Small intestine (tissue), 7 donors: ENCODE results near the gene CACNB4. TPM values are rescaled to one million over a fixed set of nuclear protein-coding genes. Genes with fewer than 3 reads are reported as not detected.

Source experiments
- DNase-seq, 2 donors: peaks; one replicate each; pipeline versions ENCODE4 v3.0.0 to v3.0.0-alpha.2; 2013
- FAIRE-seq: peaks from 2 replicates; lab custom pipeline; 2012; peaks lifted over from hg19 to GRCh38; lab: Jason Lieb, UNC
- H3K27ac ChIP-seq, 3 donors: one replicate each; pipeline ENCODE4 v1.5.1; 2013; ENCODE audit warnings: low read length in 2 of 3, mild to moderate bottlenecking in 2 of 3, control low read depth in 1 of 3, inconsistent platforms in 1 of 3, low read depth in 1 of 3, moderate library complexity in 1 of 3
- H3K27me3 ChIP-seq, 3 donors: one replicate each; pipeline ENCODE4 v1.6.1; 2013; ENCODE audit warnings: low read length in 3 of 3, inconsistent platforms in 1 of 3; ENCODE audit not compliant: control insufficient read depth in 3 of 3, insufficient read depth in 3 of 3
- H3K36me3 ChIP-seq, 3 donors: one replicate each; pipeline ENCODE4 v1.6.1; 2013; ENCODE audit warnings: low read length in 3 of 3, inconsistent platforms in 1 of 3, low read depth in 1 of 3, mild to moderate bottlenecking in 1 of 3, moderate library complexity in 1 of 3; ENCODE audit not compliant: control insufficient read depth in 3 of 3, insufficient read depth in 2 of 3
- H3K4me1 ChIP-seq, 3 donors: one replicate each; pipeline ENCODE4 v1.6.1; 2013; ENCODE audit warnings: low read length in 2 of 3, inconsistent platforms in 1 of 3, low read depth in 1 of 3, mild to moderate bottlenecking in 1 of 3, moderate library complexity in 1 of 3; ENCODE audit not compliant: control insufficient read depth in 3 of 3, insufficient read depth in 2 of 3
- H3K4me3 ChIP-seq, 3 donors: one replicate each; pipeline ENCODE4 v1.5.1; 2013; ENCODE audit warnings: low read length in 3 of 3, control low read depth in 1 of 3, inconsistent platforms in 1 of 3, low read depth in 1 of 3, mild to moderate bottlenecking in 1 of 3, moderate library complexity in 1 of 3
- H3K9me3 ChIP-seq, 2 donors: one replicate each; pipeline ENCODE4 v1.6.1; 2013; ENCODE audit warnings: low read depth in 1 of 2, low read length in 1 of 2; ENCODE audit not compliant: control insufficient read depth in 2 of 2, insufficient read depth in 1 of 2
- WGBS, 3 donors: extraction: QIAGEN DNeasy Blood & Tissue Kit; methylation state at CpG; one replicate each; pipeline ENCODE4 v1.1.7; 2013; 5-methylcytosine and 5-hydroxymethylcytosine counted together
- polyA plus RNA-seq, 4 donors: library from polyadenylated mRNA; stranded (reverse) in 3 of 4; unstranded in 1 of 4; fragments of 200-250 nt in 3 of 4; fragments of 120-200 nt in 1 of 4; gene quantifications; one replicate each; pipeline versions ENCODE4 v1.2.1 to v1.2.3, GENCODE V29; 2013
- donor health status: healthy with polysubstance abuse.
- donor health status: control.
- donor health status: control.
- donor health status: Bipolar disorder and iron deficiency.
- donor health status: healthy.

CACNB4 gene
- polyA plus RNA-seq, 4 donors = 0.27 to 1.3 (median 0.27) TPM; not detected in 1

GRCh38 chr2:152046940-152047339 lies 51.9 kb downstream of the CACNB4 start:
- no peak overlapping the region for H3K4me3 ChIP-seq
- H3K27me3 ChIP-seq = peaks cover 0 to 3% (median 0%) of the 10 kb centered on the region in 3 donors
- 64 to 78% (median 67%) methylated on average over 4 of the region's 4 CpGs for WGBS, 3 donors
- FAIRE-seq = no peak
- H3K36me3 ChIP-seq = no peaks in the 10 kb centered on the region
- no peak overlapping the region for H3K27ac ChIP-seq
- H3K4me1 ChIP-seq = no peaks in the 10 kb centered on the region
- DNase-seq = no peak
- no peaks in the 10 kb centered on the region for H3K9me3 ChIP-seq

- DNase-seq (no peak), FAIRE-seq (no peak)
- H3K4me1 ChIP-seq = peaks cover 0 to 8% (median 0%) of the 10 kb centered on the region in 3 donors
- peaks cover 0 to 3% (median 0%) of the 10 kb centered on the region in 3 donors for H3K27me3 ChIP-seq
- H3K4me3 ChIP-seq = no peak overlapping the region
- 65 to 75% (median 71%) methylated on average over 16 of the region's 16 CpGs for WGBS, 3 donors
- no peaks in the 10 kb centered on the region for H3K36me3 ChIP-seq
- H3K27ac ChIP-seq = no peak overlapping the region
- H3K9me3 ChIP-seq = no peaks in the 10 kb centered on the region
These were observed 55.9 kb downstream of the CACNB4 start for GRCh38 chr2:152042636-152043615.

DNA sequence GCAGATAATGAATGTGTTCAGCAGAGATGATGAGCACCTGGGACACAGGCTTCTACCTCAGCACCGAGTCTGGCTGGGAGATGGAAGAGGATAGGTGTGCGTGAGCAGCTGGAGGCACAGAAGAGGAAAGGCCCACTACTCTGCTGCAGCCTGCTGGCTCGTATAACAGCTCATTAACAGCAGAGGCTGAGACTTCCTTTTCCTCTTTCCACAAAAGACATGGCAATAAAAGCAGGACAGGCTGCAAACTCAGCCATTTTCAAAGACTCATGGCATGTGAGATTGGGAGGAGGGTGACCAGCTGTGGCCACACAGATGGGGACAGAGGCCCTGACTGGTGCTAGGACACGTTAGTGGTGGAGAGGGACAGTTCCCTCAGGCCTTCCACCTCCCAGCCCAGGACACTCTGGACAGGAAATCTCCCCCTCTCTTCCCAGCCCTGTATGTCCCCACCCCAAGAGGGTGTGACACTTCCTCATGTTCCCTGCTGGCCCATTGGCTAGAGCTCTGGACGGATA lies 60.3 kb downstream of the CACNB4 start:
- WGBS, 3 donors = 50 to 70% (median 62%) methylated on average over 5 of the region's 5 CpGs
- Histone ChIP-seq H3K9me3 (no peaks in the 10 kb centered on the region), H3K4me3 (no peak overlapping the region), H3K27me3 (peaks cover 0 to 3% (median 0%) of the 10 kb centered on the region in 3 donors), H3K27ac (peak overlapping the region in 2 of 3 donors; percentile 18 to 50), H3K4me1 (peaks cover 0 to 8% (median 0%) of the 10 kb centered on the region in 3 donors), H3K36me3 (no peaks in the 10 kb centered on the region)
- DNase-seq (peak; percentile 8 to 41), FAIRE-seq (no peak)

DNA sequence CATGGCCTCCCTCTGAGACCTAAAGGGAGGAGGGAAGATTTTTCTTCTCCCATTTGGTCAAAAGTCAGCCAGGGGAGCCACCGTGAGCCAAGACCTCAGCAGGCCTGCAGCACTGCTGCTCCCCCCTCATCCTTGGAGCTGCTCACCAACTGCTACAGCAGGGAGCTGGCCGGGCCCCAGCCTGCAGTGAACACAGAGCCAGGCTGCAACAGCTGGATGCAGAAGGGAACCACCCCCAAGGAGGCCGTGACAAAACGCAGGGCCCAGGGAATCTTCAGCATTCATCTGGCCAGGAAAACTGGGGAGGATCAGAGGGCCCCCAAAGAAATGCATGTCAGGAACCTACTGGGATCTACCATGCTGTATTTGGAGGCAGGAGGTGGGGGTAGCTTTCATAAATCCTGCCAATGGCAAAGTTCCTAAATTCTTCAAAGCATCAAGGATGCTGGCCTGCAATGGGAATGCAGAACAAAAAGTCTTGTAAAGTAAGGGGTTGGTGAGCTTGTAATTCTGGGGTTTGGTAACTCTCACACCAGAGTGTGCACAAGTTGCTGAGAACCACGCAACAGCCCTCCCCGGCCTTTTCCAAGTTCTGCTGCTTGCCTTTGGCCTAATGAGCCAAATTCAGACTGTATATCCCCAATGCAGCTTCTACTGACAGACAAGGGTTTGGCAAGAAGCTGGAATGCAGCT lies 61.0 kb downstream of the CACNB4 start:
- peak in 1 of 2 donors; percentile 17 for DNase-seq
- H3K27me3 ChIP-seq = peaks cover 0 to 5% (median 0%) of the 10 kb centered on the region in 3 donors
- 73 to 87% (median 84%) methylated on average over 6 of the region's 6 CpGs for WGBS, 3 donors
- H3K27ac ChIP-seq = no peak overlapping the region
- no peaks in the 10 kb centered on the region for H3K36me3 ChIP-seq
- no peak overlapping the region for H3K4me3 ChIP-seq
- H3K9me3 ChIP-seq = no peaks in the 10 kb centered on the region
- no peak for FAIRE-seq
- H3K4me1 ChIP-seq = peaks cover 0 to 8% (median 0%) of the 10 kb centered on the region in 3 donors

DNA sequence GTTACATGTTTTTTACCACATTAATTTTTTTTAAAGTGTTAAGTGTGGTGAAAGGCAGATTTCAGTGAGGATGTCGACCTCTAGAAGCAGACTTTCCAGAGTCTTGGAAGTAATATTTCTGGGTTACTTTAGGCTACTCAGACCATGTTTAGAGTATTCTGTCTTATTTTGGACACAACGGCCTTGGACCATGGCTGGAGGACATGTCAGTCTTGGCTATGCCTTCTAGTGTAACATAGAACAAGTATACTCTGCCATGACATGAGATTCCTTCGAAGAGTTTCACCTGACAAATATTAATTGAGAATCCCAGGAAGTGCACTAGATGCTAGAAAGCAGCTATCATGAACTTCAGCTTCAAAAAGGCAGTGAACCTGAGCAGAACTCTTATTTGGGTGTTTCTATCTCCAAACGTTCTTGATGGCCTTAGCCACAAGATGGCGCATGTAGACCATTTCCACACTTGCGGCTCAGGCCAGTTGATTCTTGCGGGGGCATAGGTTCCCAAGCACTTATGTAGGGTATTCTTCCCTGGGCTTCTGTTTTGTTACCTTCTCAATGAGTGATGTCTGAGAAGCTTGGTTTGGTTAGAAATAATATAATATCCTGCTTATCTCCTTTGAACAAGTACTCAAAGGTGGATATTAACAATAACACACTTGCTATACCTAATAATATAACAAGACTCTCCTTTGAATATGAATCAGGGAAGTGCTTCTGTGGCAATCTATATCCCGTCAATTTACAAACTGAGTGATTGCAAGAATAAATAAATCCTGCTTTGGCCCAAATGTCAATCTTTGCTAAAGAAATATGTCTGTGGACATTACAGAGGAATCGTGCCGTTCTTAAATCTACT lies 62.0 kb downstream of the CACNB4 start:
- WGBS, 3 donors = 37 to 42% (median 39%) methylated on average over 10 of the region's 10 CpGs
- no peaks in the 10 kb centered on the region for H3K9me3 ChIP-seq
- no peak for FAIRE-seq
- H3K4me3 ChIP-seq = no peak overlapping the region
- peaks cover 0 to 5% (median 0%) of the 10 kb centered on the region in 3 donors for H3K27me3 ChIP-seq
- peak; percentile 63 to 75 for DNase-seq
- no peaks in the 10 kb centered on the region for H3K36me3 ChIP-seq
- no peak overlapping the region for H3K27ac ChIP-seq
- H3K4me1 ChIP-seq = peaks cover 0 to 8% (median 0%) of the 10 kb centered on the region in 3 donors

GRCh38 chr2:152034257-152034801 lies 64.5 kb downstream of the CACNB4 start:
- Histone ChIP-seq H3K36me3 (no peaks in the 10 kb centered on the region), H3K27me3 (peaks cover 0 to 5% (median 0%) of the 10 kb centered on the region in 3 donors), H3K27ac (no peak overlapping the region), H3K4me3 (no peak overlapping the region), H3K9me3 (no peaks in the 10 kb centered on the region), H3K4me1 (peaks cover 0 to 8% (median 0%) of the 10 kb centered on the region in 3 donors)
- WGBS, 3 donors = 76 to 88% (median 82%) methylated on average over 7 of the region's 7 CpGs
- FAIRE-seq (no peak), DNase-seq (no peak)

GRCh38 chr2:152033011-152033925 lies 65.6 kb downstream of the CACNB4 start:
- no peaks in the 10 kb centered on the region for H3K9me3 ChIP-seq
- no peaks in the 10 kb centered on the region for H3K36me3 ChIP-seq
- FAIRE-seq = no peak
- H3K27ac ChIP-seq = no peak overlapping the region
- H3K4me1 ChIP-seq = peaks cover 0 to 3% (median 0%) of the 10 kb centered on the region in 3 donors
- H3K4me3 ChIP-seq = no peak overlapping the region
- H3K27me3 ChIP-seq = peaks cover 0 to 5% (median 0%) of the 10 kb centered on the region in 3 donors
- WGBS, 3 donors = 81 to 89% (median 83%) methylated on average over 12 of the region's 12 CpGs
- no peak for DNase-seq
